Uterus (tissue), 2 donors: ENCODE data around the gene GBP2.

ENCODE experiments used
- CTCF ChIP-seq, 4 experiments: fragments of 200-600 bp in 2 of 4; fragments of 450-650 bp in 2 of 4; sonication (generic) in 2 of 4; IDR thresholded peaks; one replicate each; pipeline ENCODE4 v1.5.1; 2016 to 2019; ENCODE audit warnings: antibody characterized with exemption in 4 of 4, mild to moderate bottlenecking in 2 of 4, moderate library complexity in 1 of 4
- POLR2A ChIP-seq, 2 donors: fragments of 450-650 bp; IDR thresholded peaks; one replicate each; pipeline ENCODE4 v1.6.1; 2016; ENCODE audit warnings: antibody characterized with exemption in 2 of 2, mild to moderate bottlenecking in 1 of 2, moderate library complexity in 1 of 2

GRCh38 chr1:89172468-89173143 lies 46.7 kb upstream of the GBP2 start:
- TF ChIP-seq CTCF (IDR thresholded peaks at IDR 0.05) (no peak), POLR2A (IDR thresholded peaks at IDR 0.05) (no peak)
